Suppressor macrophage treated with lipopolysaccharide for 1 hour (primary cell): ENCODE data around the gene COL6A3.

Experiments
- DNase-seq, 3 donors: peaks; one replicate each; pipeline ENCODE4 v3.0.0-alpha.2; 2020 to 2022

COL6A3 gene

GRCh38 chr2:237344942-237345341 lies 69.0 kb downstream of the COL6A3 start:
- DNase-seq: no peak

- DNase-seq: no peak
These were observed 70.0 kb downstream of the COL6A3 start for GRCh38 chr2:237343993-237344392.

- peak; percentile 33 to 42 (median 38) for DNase-seq
These were observed 72.1 kb downstream of the COL6A3 start for GRCh38 chr2:237341872-237342271.

- no peak for DNase-seq
These were observed 76.4 kb downstream of the COL6A3 start for GRCh38 chr2:237337586-237337985.

GRCh38 chr2:237336131-237336530 lies 77.8 kb downstream of the COL6A3 start:
- no peak for DNase-seq

- DNase-seq: no peak
These were observed 80.2 kb downstream of the COL6A3 start for GRCh38 chr2:237333748-237334147.

GRCh38 chr2:237330541-237330940 lies 83.4 kb downstream of the COL6A3 start:
- DNase-seq: no peak

- no peak for DNase-seq
These were observed 86.6 kb downstream of the COL6A3 start for GRCh38 chr2:237327175-237327950.

- DNase-seq: no peak
These were observed 87.4 kb downstream of the COL6A3 start for GRCh38 chr2:237326266-237327171.

GRCh38 chr2:237324837-237325236 lies 89.1 kb downstream of the COL6A3 start:
- no peak for DNase-seq

- no peak for DNase-seq
These were observed 89.5 kb downstream of the COL6A3 start for GRCh38 chr2:237324405-237324831.

- DNase-seq: no peak
These were observed 90.3 kb downstream of the COL6A3 start for GRCh38 chr2:237323656-237324055.

GRCh38 chr2:237322564-237322963 lies 91.4 kb downstream of the COL6A3 start:
- DNase-seq: no peak

- no peak for DNase-seq
These were observed 92.2 kb downstream of the COL6A3 start for GRCh38 chr2:237321746-237322145.

GRCh38 chr2:237320801-237321560 lies 93.0 kb downstream of the COL6A3 start:
- no peak for DNase-seq

- DNase-seq: no peak
These were observed 94.1 kb downstream of the COL6A3 start for GRCh38 chr2:237319887-237320286.

GRCh38 chr2:237319086-237319820 lies 94.7 kb downstream of the COL6A3 start:
- DNase-seq: no peak

- no peak for DNase-seq
These were observed 97.6 kb downstream of the COL6A3 start for GRCh38 chr2:237316339-237316738.

GRCh38 chr2:237315829-237316225 lies 98.1 kb downstream of the COL6A3 start:
- DNase-seq: no peak

- DNase-seq: no peak
These were observed 98.7 kb downstream of the COL6A3 start for GRCh38 chr2:237315170-237315828.

GRCh38 chr2:237314681-237315080 lies 99.3 kb downstream of the COL6A3 start:
- DNase-seq: no peak

- DNase-seq: no peak
These were observed 99.8 kb downstream of the COL6A3 start for GRCh38 chr2:237314198-237314597.
